HG02943 (cell line): ENCODE data around the gene SLAMF9.
"Not testable (repeated sequence)": the region's sequence is repeated elsewhere in the genome, so short reads cannot be mapped to it uniquely, and the experiment has no call there.

ENCODE experiments used
- ATAC-seq: cut with Tn5 transposase; IDR thresholded peaks from one replicate; pipeline ENCODE4 v1.9.1; 2021; ENCODE audit warnings: mild to moderate bottlenecking, low read depth, moderate library complexity; ENCODE audit not compliant: unreplicated experiment

Gene SLAMF9

DNA sequence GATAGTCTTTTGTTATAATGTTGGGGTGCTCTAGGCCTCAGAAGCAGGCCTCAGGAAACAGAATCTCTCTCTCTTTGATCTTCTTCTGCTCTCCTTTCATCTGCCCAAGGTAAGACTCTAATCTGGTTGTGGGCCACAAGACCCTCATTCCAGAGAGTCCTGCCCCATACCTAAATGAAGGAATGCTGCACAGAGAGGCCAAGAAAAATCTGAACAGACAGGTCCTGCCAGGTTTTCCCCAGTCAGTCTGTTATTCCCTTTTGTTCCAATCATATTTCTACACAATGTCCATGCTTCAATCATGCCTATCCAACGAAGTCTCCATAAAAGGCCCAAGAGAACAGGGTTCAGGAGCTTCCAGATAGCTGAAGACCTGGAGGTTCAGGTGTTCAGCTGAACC, 47.1 kb downstream of the SLAMF9 start:
- no peak for ATAC-seq

DNA sequence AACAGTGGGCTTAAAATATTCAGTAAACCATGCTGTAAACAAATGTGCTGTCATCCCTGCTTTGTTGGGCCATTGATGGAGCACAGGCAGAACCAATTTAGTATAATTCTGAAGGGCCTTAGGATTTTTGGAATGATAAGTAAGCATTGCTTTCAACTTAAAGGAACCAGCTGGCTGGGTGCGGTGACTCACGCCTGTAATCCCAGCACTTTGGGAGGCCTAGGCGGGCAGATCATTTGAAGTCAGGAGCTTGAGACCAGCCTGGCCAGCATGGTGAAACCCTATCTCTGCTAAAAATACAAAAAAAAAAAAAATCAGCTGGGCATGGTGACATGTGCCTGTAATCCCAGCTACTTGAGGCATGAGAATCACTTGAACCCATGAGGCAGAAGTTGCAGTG, 50.0 kb downstream of the SLAMF9 start:
- not testable (repeated sequence) for ATAC-seq

DNA sequence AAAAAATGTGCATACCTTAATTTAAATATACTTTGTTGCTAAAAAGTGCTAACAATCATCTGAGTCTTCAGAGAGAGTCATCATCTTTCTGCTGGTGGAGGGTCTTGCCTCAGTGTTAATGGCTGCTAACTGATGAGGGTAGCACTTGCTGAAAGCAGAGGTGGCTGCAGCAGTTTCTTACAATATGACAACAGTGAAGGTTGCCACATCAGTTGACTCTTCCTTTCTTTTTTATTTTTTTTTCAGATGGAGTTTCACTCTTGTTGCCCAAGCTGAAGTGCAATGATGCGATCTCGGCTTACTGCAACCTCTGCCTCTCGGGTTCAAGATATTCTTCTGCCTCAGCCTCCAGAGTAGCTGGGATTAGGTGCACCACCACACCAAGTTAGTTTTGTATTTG, 51.5 kb downstream of the SLAMF9 start:
- no peak for ATAC-seq
